SH-SY5Y (cell line): Measurements from ENCODE around the gene NFU1.

ENCODE experiments used
- GATA2 ChIP-seq: IDR thresholded peaks from 2 replicates; pipeline ENCODE4 v1.6.1; 2011; ENCODE audit warnings: mild to moderate bottlenecking, low read depth, low read length
- GATA3 ChIP-seq: IDR thresholded peaks from 2 replicates; pipeline ENCODE4 v1.6.1; 2011; ENCODE audit warnings: low read depth, mild to moderate bottlenecking, low read length, moderate library complexity

DNA sequence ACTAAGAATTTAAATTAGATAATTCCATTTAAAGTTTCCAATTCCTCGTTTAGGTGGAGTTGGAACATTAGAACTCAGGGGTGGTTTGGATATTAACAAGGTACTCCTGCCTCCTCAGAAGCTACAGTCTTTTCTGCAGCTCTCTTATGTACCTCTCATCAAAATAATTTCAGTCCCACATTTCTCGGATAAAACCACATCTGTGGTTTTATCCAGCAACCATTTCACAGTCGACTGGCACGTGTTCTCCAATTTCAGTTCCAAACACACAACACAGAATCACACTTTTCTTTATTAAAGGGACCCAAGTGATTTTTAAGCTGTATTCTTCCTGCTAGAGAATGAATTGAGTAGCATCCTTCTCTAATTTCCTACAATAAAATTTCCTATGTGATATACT, 22.7 kb upstream of the NFU1 start:
- TF ChIP-seq GATA2 (no peak), GATA3 (no peak)
